ENCODE results near the gene NOM1.

GRCh38 chr7:157014635-157015555, 65.4 kb downstream of the NOM1 start:
- TF ChIP-seq SP1 (IDR thresholded peaks at IDR 0.05) (no peak), CTBP1 (IDR thresholded peaks at IDR 0.05; ENCODE audit: borderline replicate concordance) (no peak), L3MBTL2 (conservative IDR thresholded peaks at IDR 0.05) (no peak)

Measured in HEK293T (cell line).